HCT116 (cell line): ENCODE measurements around the gene RGMB. TPM values are rescaled to one million over a fixed set of nuclear protein-coding genes. Genes with fewer than 3 reads are reported as not detected.

Experiments used
- ATAC-seq: fragments of 200-7000 bp; cut with Tn5 transposase; 2 replicates; pipeline ENCODE4 v1.9.1; 2020; ENCODE audit warnings: mild to moderate bottlenecking, moderate library complexity
- BruUV-seq: library from RNA; stranded (reverse); fragments of 400-500 nt; replicated peaks from 2 replicates; lab custom pipeline; 2021; lab: Mats Ljungman, UMichigan
- CTCF ChIA-PET: fragments of 300-600 bp; sonication (Branson Sonifier 250); formaldehyde crosslinking; loops from one replicate; lab custom pipeline; 2021; ENCODE audit warnings: antibody characterized with exemption; lab: Charles Lee
- POLR2A ChIA-PET: fragments of 300-600, 350-600 bp; sonication (Branson Sonifier 250); formaldehyde crosslinking; loops from one replicate; lab custom pipeline; 2021; ENCODE audit warnings: antibody characterized with exemption; lab: Charles Lee
- RAD21 ChIA-PET, 2 experiments: fragments of 300-600 bp; sonication (Branson Sonifier 250); formaldehyde crosslinking; loops; one replicate each; lab custom pipeline; 2023; ENCODE audit warnings: low total read pairs in 2 of 2; ENCODE audit not compliant: uncharacterized antibody in 2 of 2, unreplicated experiment in 2 of 2, low non-redundant PET in 1 of 2; lab: Charles Lee
- DNase-seq: peaks from one replicate; pipeline ENCODE4 v3.0.0-alpha.2; 2010; ENCODE audit warnings: low read depth, low spot score
- H2AFZ ChIP-seq: fragments of 200-600 bp; shearing (Covaris generic), sonication (generic); 2 replicates; pipeline ENCODE4 v1.6.1; 2017; ENCODE audit warnings: low read depth, mixed run types, mixed read lengths, antibody characterized with exemption, low read length; ENCODE audit not compliant: poor library complexity, severe bottlenecking
- H3K27ac ChIP-seq: 2 replicates; pipeline ENCODE4 v1.5.1; 2012; ENCODE audit warnings: low read depth, low read length
- H3K27me3 ChIP-seq: fragments of 200-600 bp; sonication (generic); 2 replicates; pipeline ENCODE4 v1.6.1; 2016; ENCODE audit warnings: mixed run types, low read length, mixed read lengths; ENCODE audit not compliant: insufficient read depth
- H3K36me3 ChIP-seq, 2 experiments: fragments of 200-500 bp in 1 of 2; fragments of 200-600 bp in 1 of 2; sonication (Bioruptor generic) in 1 of 2; sonication (generic) in 1 of 2; 2 replicates each; pipeline versions ENCODE4 v1.5.1 to v1.6.1; 2014 to 2016; ENCODE audit warnings: low read length in 2 of 2, inconsistent platforms in 1 of 2, mixed read lengths in 1 of 2, mixed run types in 1 of 2; ENCODE audit not compliant: insufficient read depth in 2 of 2, control insufficient read depth in 1 of 2
- H3K4me1 ChIP-seq, 2 experiments: fragments of 200-600 bp in 1 of 2; sonication (generic) in 1 of 2; 2 replicates each; pipeline versions ENCODE4 v1.5.1 to v1.6.1; 2012 to 2017; ENCODE audit warnings: low read length in 2 of 2, inconsistent platforms in 1 of 2, mild to moderate bottlenecking in 1 of 2, mixed read lengths in 1 of 2, mixed run types in 1 of 2, moderate library complexity in 1 of 2; ENCODE audit not compliant: insufficient read depth in 2 of 2, control insufficient read depth in 1 of 2
- H3K4me2 ChIP-seq: fragments of 200-600 bp; sonication (generic); 2 replicates; pipeline ENCODE4 v1.6.1; 2017; ENCODE audit warnings: mixed run types, low read length, mixed read lengths
- H3K4me3 ChIP-seq, 2 experiments: fragments of 200-600 bp in 1 of 2; sonication (generic) in 1 of 2; replicated peaks in 1 of 2; 2 replicates each; pipeline ENCODE4 v1.5.1; 2011 to 2016; ENCODE audit warnings: low read length in 2 of 2, control low read depth in 1 of 2, low read depth in 1 of 2, mild to moderate bottlenecking in 1 of 2, mixed read lengths in 1 of 2, mixed run types in 1 of 2
- H3K79me2 ChIP-seq: fragments of 200-600 bp; sonication (generic); 2 replicates; pipeline ENCODE4 v1.6.1; 2017; ENCODE audit warnings: mild to moderate bottlenecking, mixed run types, low read length, moderate library complexity, mixed read lengths; ENCODE audit not compliant: insufficient read depth
- H3K9ac ChIP-seq: fragments of 200-600 bp; sonication (generic); 2 replicates; pipeline ENCODE4 v1.6.1; 2016; ENCODE audit warnings: low read length, mixed read lengths
- H3K9me2 ChIP-seq: fragments of 200-600 bp; sonication (generic), shearing (Covaris generic); 2 replicates; pipeline ENCODE4 v1.6.1; 2017; ENCODE audit warnings: mixed run types, mild to moderate bottlenecking, moderate library complexity; ENCODE audit not compliant: insufficient read depth
- H3K9me3 ChIP-seq, 2 experiments: fragments of 200-500 bp in 1 of 2; fragments of 200-600 bp in 1 of 2; sonication (Bioruptor generic) in 1 of 2; sonication (generic) in 1 of 2; 2 replicates each; pipeline ENCODE4 v1.6.1; 2014 to 2017; ENCODE audit warnings: low read length in 2 of 2, mixed read lengths in 2 of 2, inconsistent platforms in 1 of 2, low read depth in 1 of 2, mild to moderate bottlenecking in 1 of 2, mixed run types in 1 of 2, moderate library complexity in 1 of 2; ENCODE audit not compliant: control insufficient read depth in 1 of 2, insufficient read depth in 1 of 2
- H4K20me1 ChIP-seq: fragments of 200-600 bp; sonication (generic), shearing (Covaris generic); 2 replicates; pipeline ENCODE4 v1.6.1; 2017; ENCODE audit warnings: mixed run types, mild to moderate bottlenecking, moderate library complexity; ENCODE audit not compliant: insufficient read depth
- CEBPB ChIP-seq: IDR thresholded peaks from 2 replicates; pipeline ENCODE4 v1.6.1; 2012; ENCODE audit warnings: low read depth
- EGR1 ChIP-seq: IDR thresholded peaks from 2 replicates; pipeline ENCODE4 v1.6.1; 2012; ENCODE audit warnings: low read depth
- EZH2 ChIP-seq: fragments of 200-600 bp; sonication (generic); IDR thresholded peaks from 2 replicates; pipeline ENCODE4 v1.6.1; 2017; ENCODE audit warnings: antibody characterized with exemption, mixed run types
- FOSL1 ChIP-seq: IDR thresholded peaks from 2 replicates; pipeline ENCODE4 v1.6.1; 2012; ENCODE audit warnings: low read depth
- JUND ChIP-seq: IDR thresholded peaks from 2 replicates; pipeline ENCODE4 v1.6.1; 2012
- POLR2A ChIP-seq: IDR thresholded peaks from 2 replicates; pipeline ENCODE4 v1.7.0; 2011; ENCODE audit warnings: borderline replicate concordance; ENCODE audit not compliant: insufficient read depth, insufficient read length; ENCODE audit errors: extremely low read depth
- POLR2AphosphoS5 ChIP-seq: IDR thresholded peaks from 2 replicates; pipeline ENCODE4 v1.6.1; 2011; ENCODE audit warnings: mild to moderate bottlenecking, low read depth, low read length, moderate library complexity
- RAD21 ChIP-seq: IDR thresholded peaks from 2 replicates; pipeline ENCODE4 v1.6.1; 2012; ENCODE audit warnings: low read depth, mild to moderate bottlenecking
- SIN3A ChIP-seq: IDR thresholded peaks from 2 replicates; pipeline ENCODE4 v1.6.1; 2012; ENCODE audit warnings: low read depth
- TCF7L2 ChIP-seq: IDR thresholded peaks from 2 replicates; pipeline ENCODE4 v1.7.0; 2011; ENCODE audit warnings: borderline replicate concordance, inconsistent platforms; ENCODE audit not compliant: insufficient read depth, insufficient read length; ENCODE audit errors: extremely low read depth
- ZBTB33 ChIP-seq: IDR thresholded peaks from 2 replicates; pipeline ENCODE4 v1.6.1; 2011; ENCODE audit warnings: mild to moderate bottlenecking, low read length, moderate library complexity; ENCODE audit not compliant: insufficient replicate concordance; ENCODE audit errors: extremely low read depth
- intact Hi-C: fragments of 100-400 bp; cut with micrococcal nuclease; formaldehyde crosslinking; loops from 2 replicates; pipeline ENCODE4 v1.10.0; 2022
- total RNA-seq: library from RNA; stranded (reverse); gene quantifications from one replicate; pipeline ENCODE4 v1.2.1, GENCODE V29; 2021; ENCODE audit not compliant: unreplicated experiment
- TF ChIP-seq, protein P1 (sequence below): IDR thresholded peaks from 2 replicates; pipeline ENCODE4 v1.6.1; 2012

Gene RGMB
- total RNA-seq, 1 experiment from 2014 or later: 18.3 TPM

- intact Hi-C loops: loop anchor here (10.0 kb wide), 1 partner anchor 1500 kb away; no protein-coding TSS in a partner anchor
- H3K9me3 ChIP-seq: no peaks in the 10 kb centered on the region
Measured at GRCh38 chr5:98795243-98795642, 21.8 kb downstream of the RGMB start.

More at GRCh38 chr5:98795243-98795642, 21.8 kb downstream of the RGMB start:
- peaks cover 26% of the 10 kb centered on the region for H3K79me2 ChIP-seq
- no peak overlapping the region for H2AFZ ChIP-seq
- RAD21 ChIA-PET: no interaction called here
- no peak for TF ChIP-seq TCF7L2
- TF ChIP-seq JUND: no peak
- TF ChIP-seq ZBTB33: no peak
- TF ChIP-seq EZH2: no peak
- TF ChIP-seq EGR1: no peak
- no peak for TF ChIP-seq CEBPB
- TF ChIP-seq POLR2A: no peak
- no peak for TF ChIP-seq FOSL1
- TF ChIP-seq RAD21: no peak
- TF ChIP-seq POLR2AphosphoS5: no peak
- TF ChIP-seq SIN3A: no peak
- TF ChIP-seq, protein P1, sequence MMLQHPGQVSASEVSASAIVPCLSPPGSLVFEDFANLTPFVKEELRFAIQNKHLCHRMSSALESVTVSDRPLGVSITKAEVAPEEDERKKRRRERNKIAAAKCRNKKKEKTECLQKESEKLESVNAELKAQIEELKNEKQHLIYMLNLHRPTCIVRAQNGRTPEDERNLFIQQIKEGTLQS: no peak
- no peaks in the 10 kb centered on the region for H3K36me3 ChIP-seq
- H3K27ac ChIP-seq: no peak overlapping the region
- POLR2A ChIA-PET: no interaction called here
- ATAC-seq: no peak
- H3K9ac ChIP-seq: no peak overlapping the region
- no peaks in the 10 kb centered on the region for H3K27me3 ChIP-seq
- DNase-seq: no peak
- TSS peak; percentile 22 for BruUV-seq
- CTCF ChIA-PET: no interaction called here
- H4K20me1 ChIP-seq: no peaks in the 10 kb centered on the region
- no peak overlapping the region for H3K4me2 ChIP-seq
- H3K4me3 ChIP-seq: no peak overlapping the region
- no peaks in the 10 kb centered on the region for H3K4me1 ChIP-seq
- H3K9me2 ChIP-seq: no peaks in the 10 kb centered on the region
